ENCODE results near the gene GAS7. TPM values are rescaled to one million over a fixed set of nuclear protein-coding genes. Genes with fewer than 3 reads are reported as not detected.

Gene GAS7
- total and polyA plus RNA-seq, 12 donors = 3.6 to 54.9 (median 28.0) TPM

DNA sequence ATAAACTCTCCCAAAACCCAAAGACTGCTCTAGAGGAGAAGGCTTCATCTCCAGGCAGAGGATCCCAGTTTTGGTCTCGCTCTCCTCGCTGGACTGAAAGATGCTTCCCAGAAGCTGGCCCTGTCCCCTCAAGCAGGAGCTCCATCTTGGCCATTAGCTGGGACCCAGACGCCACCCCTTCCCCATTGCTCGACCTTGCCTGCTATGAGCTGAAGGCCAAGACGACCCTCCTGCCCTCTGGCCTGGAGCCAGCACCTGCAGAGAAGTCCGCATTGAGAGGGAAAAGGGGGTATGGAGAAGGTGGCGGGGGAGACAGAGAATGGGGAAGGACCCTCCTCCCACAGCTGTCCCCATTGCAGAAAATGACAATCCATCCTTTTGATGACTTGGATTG is 289.8 kb downstream of the GAS7 start:
- H3K4me3 ChIP-seq = no peak overlapping the region
- H3K27ac ChIP-seq = no peak overlapping the region
- 54 to 64% (median 56%) methylated on average over 2 to 7 of the region's 7 CpGs for WGBS, 4 donors
- no peaks in the 10 kb centered on the region for H3K4me1 ChIP-seq (replicated peaks in 1 of 2)
- H3K9me3 ChIP-seq (replicated peaks in 1 of 3) = no peaks in the 10 kb centered on the region
- no peaks in the 10 kb centered on the region for H3K27me3 ChIP-seq
- intact Hi-C loops (cut with DNase I) = no loop called here
- no peaks in the 10 kb centered on the region for H3K36me3 ChIP-seq (replicated peaks in 1 of 2)
- DNase-seq = no peak
- TF ChIP-seq POLR2A (IDR thresholded peaks at IDR 0.05) = no peak

DNA sequence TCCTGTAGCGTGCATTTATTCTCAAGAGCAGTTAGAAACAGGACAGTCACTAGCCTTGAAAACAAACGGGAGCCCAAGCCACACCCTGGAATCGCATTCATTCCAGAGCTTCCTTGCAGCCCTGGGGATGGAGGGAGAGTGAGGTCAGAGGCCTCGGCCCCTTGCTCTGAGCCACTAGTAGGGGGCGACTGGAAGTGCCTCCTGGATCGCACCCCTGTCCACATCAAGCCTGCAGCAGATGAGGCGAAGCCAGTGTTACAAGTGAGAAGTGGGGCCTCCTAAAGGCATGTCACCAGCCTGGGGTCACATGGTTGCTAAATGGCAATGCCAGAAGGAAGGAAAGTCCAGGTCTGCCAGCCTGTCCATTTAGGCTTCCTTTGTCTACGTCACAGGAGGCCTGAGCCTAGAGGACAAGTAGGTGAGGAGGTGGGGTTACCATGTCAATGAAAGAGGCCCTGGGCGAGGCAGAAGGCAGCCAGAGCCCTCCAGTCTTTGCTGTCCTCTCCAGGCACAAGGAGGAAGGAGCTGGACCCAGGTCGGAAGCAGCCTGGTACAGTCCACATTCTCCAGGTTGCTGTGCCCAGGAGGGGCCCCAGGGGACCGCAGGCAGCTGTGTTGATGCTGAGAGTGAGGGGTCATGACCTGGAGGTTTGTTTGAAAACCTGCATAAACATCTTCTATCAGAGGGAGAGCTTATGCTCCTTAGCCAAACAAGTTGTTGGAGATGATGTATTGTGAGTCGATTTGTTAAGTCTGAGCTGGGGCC is 290.3 kb downstream of the GAS7 start:
- no peaks in the 10 kb centered on the region for H3K4me1 ChIP-seq (replicated peaks in 1 of 2)
- no peaks in the 10 kb centered on the region for H3K9me3 ChIP-seq (replicated peaks in 1 of 3)
- H3K27ac ChIP-seq = no peak overlapping the region
- no peaks in the 10 kb centered on the region for H3K36me3 ChIP-seq (replicated peaks in 1 of 2)
- DNase-seq = no peak
- TF ChIP-seq, protein P1, sequence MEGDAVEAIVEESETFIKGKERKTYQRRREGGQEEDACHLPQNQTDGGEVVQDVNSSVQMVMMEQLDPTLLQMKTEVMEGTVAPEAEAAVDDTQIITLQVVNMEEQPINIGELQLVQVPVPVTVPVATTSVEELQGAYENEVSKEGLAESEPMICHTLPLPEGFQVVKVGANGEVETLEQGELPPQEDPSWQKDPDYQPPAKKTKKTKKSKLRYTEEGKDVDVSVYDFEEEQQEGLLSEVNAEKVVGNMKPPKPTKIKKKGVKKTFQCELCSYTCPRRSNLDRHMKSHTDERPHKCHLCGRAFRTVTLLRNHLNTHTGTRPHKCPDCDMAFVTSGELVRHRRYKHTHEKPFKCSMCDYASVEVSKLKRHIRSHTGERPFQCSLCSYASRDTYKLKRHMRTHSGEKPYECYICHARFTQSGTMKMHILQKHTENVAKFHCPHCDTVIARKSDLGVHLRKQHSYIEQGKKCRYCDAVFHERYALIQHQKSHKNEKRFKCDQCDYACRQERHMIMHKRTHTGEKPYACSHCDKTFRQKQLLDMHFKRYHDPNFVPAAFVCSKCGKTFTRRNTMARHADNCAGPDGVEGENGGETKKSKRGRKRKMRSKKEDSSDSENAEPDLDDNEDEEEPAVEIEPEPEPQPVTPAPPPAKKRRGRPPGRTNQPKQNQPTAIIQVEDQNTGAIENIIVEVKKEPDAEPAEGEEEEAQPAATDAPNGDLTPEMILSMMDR (IDR thresholded peaks at IDR 0.05) = no peak
- no peak for TF ChIP-seq POLR2A (IDR thresholded peaks at IDR 0.05)
- no peak overlapping the region for H3K4me3 ChIP-seq
- intact Hi-C loops (cut with DNase I) = no loop called here
- WGBS, 4 donors = 30 to 47% (median 40%) methylated on average over 11 to 12 of the region's 12 CpGs
- H3K27me3 ChIP-seq = no peaks in the 10 kb centered on the region

DNA sequence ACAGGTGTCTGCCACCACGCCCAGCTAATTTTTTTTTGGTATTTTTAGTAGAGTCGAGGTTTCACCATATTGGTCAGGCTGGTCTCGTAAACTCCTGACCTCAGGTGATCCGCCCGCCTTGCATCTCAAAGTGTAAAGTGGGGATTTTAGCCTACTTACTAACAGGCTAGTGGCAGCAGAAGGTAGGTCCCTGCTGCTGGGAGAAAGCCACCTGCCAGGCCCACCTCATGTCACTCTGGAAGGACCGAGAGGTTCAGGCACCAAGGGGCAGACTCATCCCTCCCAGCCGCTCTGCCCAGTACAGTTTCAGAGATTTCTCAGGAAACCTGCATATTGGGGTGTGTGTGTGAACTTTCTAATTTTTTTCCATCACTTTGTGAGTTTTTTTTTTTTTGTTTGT is 291.3 kb downstream of the GAS7 start:
- H3K4me3 ChIP-seq = no peak overlapping the region
- no peak for TF ChIP-seq POLR2A (IDR thresholded peaks at IDR 0.05)
- TF ChIP-seq, protein P1 (IDR thresholded peaks at IDR 0.05) = no peak
- H3K36me3 ChIP-seq (replicated peaks in 1 of 2) = no peaks in the 10 kb centered on the region
- no peaks in the 10 kb centered on the region for H3K9me3 ChIP-seq (replicated peaks in 1 of 3)
- H3K27ac ChIP-seq = no peak overlapping the region
- WGBS, 4 donors = 72 to 80% (median 79%) methylated on average over 7 of the region's 7 CpGs
- no peak for DNase-seq
- intact Hi-C loops (cut with DNase I) = no loop called here
- no peaks in the 10 kb centered on the region for H3K27me3 ChIP-seq
- H3K4me1 ChIP-seq (replicated peaks in 1 of 2) = no peaks in the 10 kb centered on the region

DNA sequence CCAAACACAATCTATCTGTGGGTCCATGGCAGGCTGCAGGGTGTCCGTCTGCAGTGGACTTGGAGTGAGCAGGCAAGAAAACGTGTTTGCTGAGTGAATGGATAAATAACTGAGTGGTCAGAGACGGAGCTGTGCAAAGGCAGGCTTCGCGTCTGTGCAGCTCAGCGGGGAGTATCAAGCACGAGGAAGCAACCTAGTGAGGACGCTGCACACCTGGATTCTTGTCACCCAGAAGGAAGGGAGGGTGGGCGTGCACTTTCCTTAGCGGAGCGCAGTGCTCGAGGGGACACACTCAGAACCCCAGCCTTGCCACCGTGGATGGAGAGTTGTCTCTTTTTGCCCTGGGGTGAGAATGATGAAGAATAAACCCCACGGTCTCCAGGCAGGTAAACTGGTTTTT is 291.8 kb downstream of the GAS7 start:
- Histone ChIP-seq H3K27ac (no peak overlapping the region), H3K9me3 (replicated peaks in 1 of 3) (no peaks in the 10 kb centered on the region), H3K36me3 (replicated peaks in 1 of 2) (no peaks in the 10 kb centered on the region), H3K4me3 (no peak overlapping the region), H3K27me3 (no peaks in the 10 kb centered on the region), H3K4me1 (replicated peaks in 1 of 2) (no peaks in the 10 kb centered on the region)
- TF ChIP-seq, protein P1 (IDR thresholded peaks at IDR 0.05) = no peak
- no peak for TF ChIP-seq POLR2A (IDR thresholded peaks at IDR 0.05)
- DNase-seq = no peak
- WGBS, 4 donors = 75 to 81% (median 79%) methylated on average over 12 to 14 of the region's 14 CpGs
- intact Hi-C loops (cut with DNase I) = no loop called here

- H3K4me1 ChIP-seq (replicated peaks in 1 of 2) = no peaks in the 10 kb centered on the region
- no peak overlapping the region for H3K4me3 ChIP-seq
- H3K27me3 ChIP-seq = no peaks in the 10 kb centered on the region
- TF ChIP-seq POLR2A (IDR thresholded peaks at IDR 0.05) = no peak
- TF ChIP-seq, protein P1 (IDR thresholded peaks at IDR 0.05) = peak in 5 of 6 experiments; percentile 15 to 41 (median 37)
- H3K36me3 ChIP-seq (replicated peaks in 1 of 2) = no peaks in the 10 kb centered on the region
- no peak overlapping the region for H3K27ac ChIP-seq
- peak in 1 of 7 donors; percentile 38 for DNase-seq
- 13 to 23% (median 16%) methylated on average over 4 of the region's 4 CpGs for WGBS, 4 donors
- intact Hi-C loops (cut with DNase I) = no loop called here
- H3K9me3 ChIP-seq (replicated peaks in 1 of 3) = no peaks in the 10 kb centered on the region
These were observed 292.5 kb downstream of the GAS7 start for GRCh38 chr17:9905902-9906301.
